CD4-positive, alpha-beta T cell treated with Interleukin-6 at 100 ng/mL for 8 hours (primary cell): ENCODE results near the gene KRTAP9-1.
"Not testable (repeated sequence)": the region's sequence is repeated elsewhere in the genome, so short reads cannot be mapped to it uniquely, and the experiment has no call there.

Experiments used
- DNase-seq: peaks from one replicate; pipeline ENCODE4 v3.0.0-alpha.2; 2020; ENCODE audit warnings: mixed read lengths, low spot score

The KRTAP9-1 gene

GRCh38 chr17:41189837-41190318, at the start of gene KRTAP9-1:
Gene KRTAP9-1 (plus strand): TSS chr17:41189887. CDS start chr17:41189887, 0 bp downstream.
- not testable (repeated sequence) for DNase-seq

- DNase-seq: no peak
Observed at GRCh38 chr17:41140360-41141131, 49.1 kb upstream of the KRTAP9-1 start, which contains the start of gene KRTAP4-6. Gene KRTAP4-6 (minus strand): TSS chr17:41140544. CDS start chr17:41140487, 57 bp downstream.

- no peak for DNase-seq
Observed at GRCh38 chr17:41141361-41141760, 48.3 kb upstream of the KRTAP9-1 start.

- DNase-seq: no peak
Observed at GRCh38 chr17:41144846-41145245, 44.8 kb upstream of the KRTAP9-1 start.

- no peak for DNase-seq
Observed at GRCh38 chr17:41145261-41145660, 44.4 kb upstream of the KRTAP9-1 start.

- no peak for DNase-seq
Observed at GRCh38 chr17:41147531-41148204, 42.0 kb upstream of the KRTAP9-1 start.

- DNase-seq: not testable (repeated sequence)
Observed at GRCh38 chr17:41148971-41149651, 40.6 kb upstream of the KRTAP9-1 start.

- DNase-seq: no peak
Observed at GRCh38 chr17:41149652-41149985, 40.1 kb upstream of the KRTAP9-1 start, which contains the start of gene KRTAP4-5. Gene KRTAP4-5 (minus strand): TSS chr17:41149825. CDS start chr17:41149767, 58 bp downstream.

GRCh38 chr17:41150026-41150425, 39.7 kb upstream of the KRTAP9-1 start:
- DNase-seq: no peak

- no peak for DNase-seq
Observed at GRCh38 chr17:41151525-41151924, 38.2 kb upstream of the KRTAP9-1 start.

GRCh38 chr17:41153856-41154255, 35.8 kb upstream of the KRTAP9-1 start:
- no peak for DNase-seq

- DNase-seq: not testable (repeated sequence)
Observed at GRCh38 chr17:41160190-41160589, 29.5 kb upstream of the KRTAP9-1 start.

- DNase-seq: no peak
Observed at GRCh38 chr17:41160648-41161047, 29.0 kb upstream of the KRTAP9-1 start, which contains the start of gene KRTAP4-4. Gene KRTAP4-4 (minus strand): TSS chr17:41160748. CDS start chr17:41160691, 57 bp downstream.

- DNase-seq: no peak
Observed at GRCh38 chr17:41163828-41164227, 25.9 kb upstream of the KRTAP9-1 start.

GRCh38 chr17:41167561-41167960, 22.1 kb upstream of the KRTAP9-1 start:
- DNase-seq: no peak

GRCh38 chr17:41168121-41168520, 21.6 kb upstream of the KRTAP9-1 start, which contains the start of gene KRTAP4-3:
Gene KRTAP4-3 (minus strand): TSS chr17:41168221. CDS start chr17:41168172, 49 bp downstream.
- no peak for DNase-seq

GRCh38 chr17:41171886-41172285, 17.8 kb upstream of the KRTAP9-1 start:
- no peak for DNase-seq

- no peak for DNase-seq
Observed at GRCh38 chr17:41176744-41177387, 12.8 kb upstream of the KRTAP9-1 start.

- no peak for DNase-seq
Observed at GRCh38 chr17:41177727-41178271, 11.9 kb upstream of the KRTAP9-1 start, which contains the start of gene KRTAP4-2. Gene KRTAP4-2 (minus strand): TSS chr17:41178221. CDS start chr17:41178164, 57 bp downstream.

GRCh38 chr17:41178341-41178740, 11.3 kb upstream of the KRTAP9-1 start:
- no peak for DNase-seq
